Measurements from ENCODE around the gene ZNF211. TPM values are rescaled to one million over a fixed set of nuclear protein-coding genes. Genes with fewer than 3 reads are reported as not detected.

Gene ZNF211
- total RNA-seq (ENCODE audit: low replicate concordance), result 15.2 and 26.5 TPM in 2 replicates
- long read RNA-seq, transcript ZNF211-204 (3 exons, 2,472 nt), result minor isoform, 10 of 52 reads
- long read RNA-seq, transcript ZNF211-201 (4 exons, 2,440 nt), result major isoform, 12 of 52 reads
- long read RNA-seq, partial matches to known transcripts, result 6 of 52 reads
- long read RNA-seq, other reads (novel, unspliced or antisense), result 16 of 52 reads

GRCh38 chr19:57632987-57633831, at the start of gene ZNF211:
Gene ZNF211 (plus strand): TSS chr19:57633168. CDS start chr19:57633347, 179 bp downstream.
- Mint-ChIP-seq H3K27me3 (no peaks in the 10 kb centered on the region), H3K9me3 (peaks cover under 1% of the 10 kb centered on the region), H3K4me1 (ENCODE audit: unreplicated experiment) (peaks cover 16% of the 10 kb centered on the region), H3K36me3 (peaks cover 65% of the 10 kb centered on the region), H3K27ac (peak within 1 kb of the TSS; percentile 76), H3K4me3 (peak within 1 kb of the TSS; percentile 93)
- DNase-seq (ENCODE audit: extremely low spot score, unreplicated experiment), result peak; percentile 89
- TF ChIP-seq CTCF (conservative IDR thresholded peaks at IDR 0.05), result peak; percentile 16

GRCh38 chr19:57583521-57584416, 49.2 kb upstream of the ZNF211 start, which contains the start of gene ZIK1:
Gene ZIK1 (plus strand): TSS chr19:57584145. CDS start chr19:57584357, 212 bp downstream.
- peaks cover 47% of the 10 kb centered on the region for H3K36me3 Mint-ChIP-seq

GRCh38 chr19:57587529-57587928, 45.4 kb upstream of the ZNF211 start:
- Mint-ChIP-seq H3K27ac (no peak overlapping the region), H3K4me3 (no peak overlapping the region), H3K27me3 (peaks cover 4% of the 10 kb centered on the region), H3K9me3 (peaks cover 45% of the 10 kb centered on the region), H3K36me3 (peaks cover 82% of the 10 kb centered on the region), H3K4me1 (ENCODE audit: unreplicated experiment) (peaks cover 6% of the 10 kb centered on the region)
- TF ChIP-seq CTCF (conservative IDR thresholded peaks at IDR 0.05), result no peak
- DNase-seq (ENCODE audit: extremely low spot score, unreplicated experiment), result no peak

More at GRCh38 chr19:57583521-57584416, 49.2 kb upstream of the ZNF211 start, which contains the start of gene ZIK1:
- peaks cover 4% of the 10 kb centered on the region for H3K27me3 Mint-ChIP-seq
- TF ChIP-seq CTCF (conservative IDR thresholded peaks at IDR 0.05), result peak; percentile 31
- DNase-seq (ENCODE audit: extremely low spot score, unreplicated experiment), result peak; percentile 85
- H3K4me3 Mint-ChIP-seq, result peak within 1 kb of the TSS; percentile 95
- H3K9me3 Mint-ChIP-seq, result peaks cover 41% of the 10 kb centered on the region
- peak within 1 kb of the TSS; percentile 85 for H3K27ac Mint-ChIP-seq
- peaks cover 6% of the 10 kb centered on the region for H3K4me1 Mint-ChIP-seq (ENCODE audit: unreplicated experiment)

GRCh38 chr19:57599377-57599760, 33.6 kb upstream of the ZNF211 start:
- Mint-ChIP-seq H3K4me1 (ENCODE audit: unreplicated experiment) (peaks cover 4% of the 10 kb centered on the region), H3K4me3 (peak overlapping the region; percentile 89), H3K36me3 (peaks cover 36% of the 10 kb centered on the region), H3K27ac (peak overlapping the region; percentile 54), H3K27me3 (no peaks in the 10 kb centered on the region), H3K9me3 (peaks cover 32% of the 10 kb centered on the region)
- DNase-seq (ENCODE audit: extremely low spot score, unreplicated experiment), result no peak
- TF ChIP-seq CTCF (conservative IDR thresholded peaks at IDR 0.05), result no peak

GRCh38 chr19:57599761-57600383, 33.1 kb upstream of the ZNF211 start, which contains the start of gene ZNF530:
Gene ZNF530 (plus strand): TSS chr19:57599885. CDS start chr19:57604346, 4,461 bp downstream.
- no peaks in the 10 kb centered on the region for H3K27me3 Mint-ChIP-seq
- peak within 1 kb of the TSS; percentile 54 for H3K27ac Mint-ChIP-seq
- no peak for TF ChIP-seq CTCF (conservative IDR thresholded peaks at IDR 0.05)
- peaks cover 4% of the 10 kb centered on the region for H3K4me1 Mint-ChIP-seq (ENCODE audit: unreplicated experiment)
- peaks cover 41% of the 10 kb centered on the region for H3K36me3 Mint-ChIP-seq
- DNase-seq (ENCODE audit: extremely low spot score, unreplicated experiment), result peak; percentile 90
- peak within 1 kb of the TSS; percentile 89 for H3K4me3 Mint-ChIP-seq
- H3K9me3 Mint-ChIP-seq, result peaks cover 37% of the 10 kb centered on the region

Data from type B pancreatic cell (in vitro differentiated cells).